NCI-H2196 (cell line): Measurements from ENCODE around the gene LSP1.

Experiments used
- DNase-seq: peaks from one replicate; lab custom pipeline; 2025; ENCODE audit not compliant: unreplicated experiment; lab: John Stamatoyannopoulos, UW

Gene LSP1

GRCh38 chr11:1847006-1847735 is 5.7 kb upstream of the LSP1 start:
- no peak for DNase-seq

- DNase-seq, result no peak
Measured at GRCh38 chr11:1847926-1848639, 4.8 kb upstream of the LSP1 start.

GRCh38 chr11:1848640-1849430 is 4.0 kb upstream of the LSP1 start:
- DNase-seq, result no peak

- no peak for DNase-seq
Measured at GRCh38 chr11:1851468-1852180, 1.3 kb upstream of the LSP1 start.

- no peak for DNase-seq
Measured at GRCh38 chr11:1852271-1852876, 510 bp upstream of the LSP1 start.

- DNase-seq, result no peak
Measured at GRCh38 chr11:1853376-1854131, 670 bp downstream of the LSP1 start.

GRCh38 chr11:1854132-1854948 is 1.5 kb downstream of the LSP1 start:
- DNase-seq, result no peak

- DNase-seq, result no peak
Measured at GRCh38 chr11:1854949-1855885, 2.3 kb downstream of the LSP1 start.

GRCh38 chr11:1855886-1856265 is 3.0 kb downstream of the LSP1 start:
- no peak for DNase-seq

GRCh38 chr11:1856306-1857005 is 3.6 kb downstream of the LSP1 start:
- DNase-seq, result no peak

- DNase-seq, result no peak
Measured at GRCh38 chr11:1857064-1857463, 4.2 kb downstream of the LSP1 start.

GRCh38 chr11:1858154-1858553 is 5.3 kb downstream of the LSP1 start:
- no peak for DNase-seq

- no peak for DNase-seq
Measured at GRCh38 chr11:1858576-1858975, 5.7 kb downstream of the LSP1 start.

- DNase-seq, result no peak
Measured at GRCh38 chr11:1859004-1859403, 6.1 kb downstream of the LSP1 start.

GRCh38 chr11:1860108-1860507 is 7.2 kb downstream of the LSP1 start:
- no peak for DNase-seq

GRCh38 chr11:1861435-1862411 is 8.8 kb downstream of the LSP1 start:
- no peak for DNase-seq
